HCT116 (cell line): Measurements from ENCODE around the gene ITPR1.

ENCODE experiments used
- ATF3 ChIP-seq: IDR thresholded peaks from 2 replicates; pipeline ENCODE4 v1.6.1; 2012
- CBX3 ChIP-seq: IDR thresholded peaks from 2 replicates; pipeline ENCODE4 v1.6.1; 2012; ENCODE audit warnings: low read depth
- CTCF ChIP-seq, 3 experiments: fragments of 200-600 bp in 1 of 3; sonication (generic) in 1 of 3; IDR thresholded peaks in 2 of 3; conservative IDR thresholded peaks in 1 of 3; 2 replicates each; pipeline ENCODE4 v1.5.1; 2012 to 2017; ENCODE audit warnings: low read depth in 2 of 3, low read length in 2 of 3, antibody characterized with exemption in 1 of 3, borderline replicate concordance in 1 of 3, control low read depth in 1 of 3, mild to moderate bottlenecking in 1 of 3, mixed read lengths in 1 of 3, mixed run types in 1 of 3, moderate library complexity in 1 of 3; ENCODE audit not compliant: insufficient read depth in 1 of 3
- EGR1 ChIP-seq: IDR thresholded peaks from 2 replicates; pipeline ENCODE4 v1.6.1; 2012; ENCODE audit warnings: low read depth
- ELF1 ChIP-seq: IDR thresholded peaks from 2 replicates; pipeline ENCODE4 v1.6.1; 2012; ENCODE audit warnings: low read depth, borderline replicate concordance
- EZH2 ChIP-seq: fragments of 200-600 bp; sonication (generic); IDR thresholded peaks from 2 replicates; pipeline ENCODE4 v1.6.1; 2017; ENCODE audit warnings: antibody characterized with exemption, mixed run types
- EZH2phosphoT487 ChIP-seq: fragments of 200-600 bp; IDR thresholded peaks from 2 replicates; pipeline ENCODE4 v1.6.1; 2018; ENCODE audit warnings: antibody characterized with exemption, borderline replicate concordance
- FOSL1 ChIP-seq: IDR thresholded peaks from 2 replicates; pipeline ENCODE4 v1.6.1; 2012; ENCODE audit warnings: low read depth
- POLR2A ChIP-seq: IDR thresholded peaks from 2 replicates; pipeline ENCODE4 v1.7.0; 2011; ENCODE audit warnings: borderline replicate concordance; ENCODE audit not compliant: insufficient read depth, insufficient read length; ENCODE audit errors: extremely low read depth
- POLR2AphosphoS5 ChIP-seq: IDR thresholded peaks from 2 replicates; pipeline ENCODE4 v1.6.1; 2011; ENCODE audit warnings: mild to moderate bottlenecking, low read depth, low read length, moderate library complexity
- TCF7L2 ChIP-seq: IDR thresholded peaks from 2 replicates; pipeline ENCODE4 v1.7.0; 2011; ENCODE audit warnings: borderline replicate concordance, inconsistent platforms; ENCODE audit not compliant: insufficient read depth, insufficient read length; ENCODE audit errors: extremely low read depth
- ZBTB33 ChIP-seq: IDR thresholded peaks from 2 replicates; pipeline ENCODE4 v1.6.1; 2011; ENCODE audit warnings: mild to moderate bottlenecking, low read length, moderate library complexity; ENCODE audit not compliant: insufficient replicate concordance; ENCODE audit errors: extremely low read depth
- TF ChIP-seq, protein P1 (sequence below): IDR thresholded peaks from 2 replicates; pipeline ENCODE4 v1.6.1; 2012; ENCODE audit warnings: low read depth
- TF ChIP-seq, protein P2 (sequence below): IDR thresholded peaks from 2 replicates; pipeline ENCODE4 v1.6.1; 2012

DNA sequence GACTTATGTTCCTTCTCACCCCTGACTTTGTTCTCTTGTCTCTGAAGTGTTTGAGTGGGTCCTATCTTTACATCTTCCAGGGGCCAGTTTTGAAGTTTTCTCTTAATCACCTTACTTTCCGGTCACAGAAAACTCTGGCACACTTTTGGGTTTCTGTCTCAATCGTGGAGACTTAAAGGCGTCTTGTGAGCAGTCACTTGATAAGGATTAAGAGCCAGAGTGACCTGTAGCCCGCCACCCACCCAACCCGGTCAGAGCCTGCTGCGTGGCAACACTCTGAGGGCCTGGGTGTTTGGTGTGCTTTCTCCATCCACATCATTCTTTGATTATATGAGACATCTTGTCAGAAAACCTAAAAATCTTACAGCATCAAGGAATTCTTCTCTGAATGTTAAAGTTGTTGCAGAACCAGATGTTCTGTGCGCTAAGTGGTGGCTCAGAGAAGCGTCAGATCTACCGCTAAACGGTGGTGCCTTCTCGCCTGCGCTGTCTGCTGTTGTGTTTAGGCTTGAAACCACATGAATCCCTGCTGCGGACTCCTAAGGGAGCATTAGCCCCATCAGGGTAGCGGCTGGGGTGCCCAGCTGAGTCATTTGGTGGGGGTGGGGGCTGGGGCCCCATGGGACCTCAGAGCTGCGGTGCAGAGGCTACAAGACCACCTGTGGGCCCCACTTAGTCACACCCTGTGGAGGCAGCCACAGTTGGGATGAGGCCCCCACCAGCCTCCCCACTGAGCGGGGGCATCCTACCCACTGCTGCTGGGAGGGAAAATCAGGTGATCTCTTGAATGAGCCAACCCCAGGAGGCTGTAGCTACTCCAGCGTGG, 327.4 kb downstream of the ITPR1 start:
- no peak for TF ChIP-seq CTCF (IDR thresholded peaks at IDR 0.05 in 2 of 3, conservative IDR thresholded peaks at IDR 0.05 in 1 of 3; ENCODE audit: borderline replicate concordance in 1 of 3, insufficient read depth in 1 of 3, low read depth in 2 of 3, low read length in 2 of 3)
- no peak for TF ChIP-seq POLR2A
- TF ChIP-seq TCF7L2 = no peak
- no peak for TF ChIP-seq FOSL1
- TF ChIP-seq, protein P1, sequence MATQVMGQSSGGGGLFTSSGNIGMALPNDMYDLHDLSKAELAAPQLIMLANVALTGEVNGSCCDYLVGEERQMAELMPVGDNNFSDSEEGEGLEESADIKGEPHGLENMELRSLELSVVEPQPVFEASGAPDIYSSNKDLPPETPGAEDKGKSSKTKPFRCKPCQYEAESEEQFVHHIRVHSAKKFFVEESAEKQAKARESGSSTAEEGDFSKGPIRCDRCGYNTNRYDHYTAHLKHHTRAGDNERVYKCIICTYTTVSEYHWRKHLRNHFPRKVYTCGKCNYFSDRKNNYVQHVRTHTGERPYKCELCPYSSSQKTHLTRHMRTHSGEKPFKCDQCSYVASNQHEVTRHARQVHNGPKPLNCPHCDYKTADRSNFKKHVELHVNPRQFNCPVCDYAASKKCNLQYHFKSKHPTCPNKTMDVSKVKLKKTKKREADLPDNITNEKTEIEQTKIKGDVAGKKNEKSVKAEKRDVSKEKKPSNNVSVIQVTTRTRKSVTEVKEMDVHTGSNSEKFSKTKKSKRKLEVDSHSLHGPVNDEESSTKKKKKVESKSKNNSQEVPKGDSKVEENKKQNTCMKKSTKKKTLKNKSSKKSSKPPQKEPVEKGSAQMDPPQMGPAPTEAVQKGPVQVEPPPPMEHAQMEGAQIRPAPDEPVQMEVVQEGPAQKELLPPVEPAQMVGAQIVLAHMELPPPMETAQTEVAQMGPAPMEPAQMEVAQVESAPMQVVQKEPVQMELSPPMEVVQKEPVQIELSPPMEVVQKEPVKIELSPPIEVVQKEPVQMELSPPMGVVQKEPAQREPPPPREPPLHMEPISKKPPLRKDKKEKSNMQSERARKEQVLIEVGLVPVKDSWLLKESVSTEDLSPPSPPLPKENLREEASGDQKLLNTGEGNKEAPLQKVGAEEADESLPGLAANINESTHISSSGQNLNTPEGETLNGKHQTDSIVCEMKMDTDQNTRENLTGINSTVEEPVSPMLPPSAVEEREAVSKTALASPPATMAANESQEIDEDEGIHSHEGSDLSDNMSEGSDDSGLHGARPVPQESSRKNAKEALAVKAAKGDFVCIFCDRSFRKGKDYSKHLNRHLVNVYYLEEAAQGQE = no peak
- TF ChIP-seq, protein P2, sequence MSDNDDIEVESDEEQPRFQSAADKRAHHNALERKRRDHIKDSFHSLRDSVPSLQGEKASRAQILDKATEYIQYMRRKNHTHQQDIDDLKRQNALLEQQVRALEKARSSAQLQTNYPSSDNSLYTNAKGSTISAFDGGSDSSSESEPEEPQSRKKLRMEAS = no peak
- no peak for TF ChIP-seq EZH2
- no peak for TF ChIP-seq CBX3
- no peak for TF ChIP-seq EGR1
- no peak for TF ChIP-seq ZBTB33
- TF ChIP-seq EZH2phosphoT487 = no peak
- no peak for TF ChIP-seq ELF1
- no peak for TF ChIP-seq ATF3
- no peak for TF ChIP-seq POLR2AphosphoS5
